Smooth muscle cell (in vitro differentiated cells): ENCODE data around the gene LETMD1. TPM values are rescaled to one million over a fixed set of nuclear protein-coding genes. Genes with fewer than 3 reads are reported as not detected.

Experiments used
- DNase-seq: peaks from one replicate; lab custom pipeline; 2025; ENCODE audit not compliant: unreplicated experiment; lab: John Stamatoyannopoulos, UW
- H2AFZ ChIP-seq: fragments of 200-600 bp; sonication (generic); 2 replicates; pipeline ENCODE4 v1.6.0; 2016; ENCODE audit warnings: antibody characterized with exemption, low read depth, mild to moderate bottlenecking
- H3F3A ChIP-seq: fragments of 200-600 bp; sonication (generic); 2 replicates; pipeline ENCODE4 v1.6.0; 2017; ENCODE audit warnings: antibody characterized with exemption, low read depth
- H3K27ac ChIP-seq: fragments of 200-600 bp; sonication (generic); 2 replicates; pipeline ENCODE4 v1.5.1; 2016; ENCODE audit warnings: low read depth, mild to moderate bottlenecking
- H3K27me3 ChIP-seq: fragments of 200-600 bp; sonication (generic); 2 replicates; pipeline ENCODE4 v1.6.1; 2016; ENCODE audit warnings: low read depth, mild to moderate bottlenecking
- H3K36me3 ChIP-seq: fragments of 200-600 bp; sonication (generic); 2 replicates; pipeline ENCODE4 v1.5.1; 2016; ENCODE audit warnings: low read depth
- H3K4me1 ChIP-seq: fragments of 200-600 bp; sonication (generic); 2 replicates; pipeline ENCODE4 v1.5.1; 2016; ENCODE audit warnings: low read depth
- H3K4me2 ChIP-seq: fragments of 200-600 bp; sonication (generic); 2 replicates; pipeline ENCODE4 v1.6.0; 2016; ENCODE audit warnings: mild to moderate bottlenecking
- H3K4me3 ChIP-seq: fragments of 200-600 bp; sonication (generic); 2 replicates; pipeline ENCODE4 v1.5.1; 2016; ENCODE audit warnings: mild to moderate bottlenecking
- H3K79me2 ChIP-seq: fragments of 200-600 bp; sonication (generic); 2 replicates; pipeline ENCODE4 v1.6.0; 2016; ENCODE audit warnings: low read depth, mild to moderate bottlenecking
- H3K9ac ChIP-seq: fragments of 200-600 bp; sonication (generic); 2 replicates; pipeline ENCODE4 v1.6.0; 2016; ENCODE audit warnings: low read depth
- H3K9me3 ChIP-seq: fragments of 200-600 bp; sonication (generic); replicated peaks from 2 replicates; pipeline ENCODE4 v1.5.1; 2016; ENCODE audit warnings: low read depth
- H4K20me1 ChIP-seq: fragments of 200-600 bp; sonication (generic); 2 replicates; pipeline ENCODE4 v1.6.0; 2016; ENCODE audit warnings: low read depth
- WGBS: methylation state at CpG from one replicate; pipeline ENCODE4 v1.1.7; 2016; ENCODE audit warnings: low lambda C conversion rate; 5-methylcytosine and 5-hydroxymethylcytosine counted together
- polyA plus RNA-seq: library from polyadenylated mRNA; unstranded; fragments of >200 nt; fragmentation: Nextera tagmentation; extraction: Ambion mirVana; gene quantifications from 2 replicates; pipeline ENCODE4 v1.2.1, GENCODE V29; 2016
- total RNA-seq: library from RNA; depleted of rRNA; stranded (reverse); fragments of >200 nt; gene quantifications from 2 replicates; pipeline ENCODE4 v1.2.3, GENCODE V29; 2014
- TF ChIP-seq, protein P1 (sequence below): fragments of 200-600 bp; sonication (generic); IDR thresholded peaks from 2 replicates; pipeline ENCODE4 v1.5.1; 2017; ENCODE audit warnings: borderline replicate concordance, mild to moderate bottlenecking, antibody characterized with exemption; ENCODE audit not compliant: insufficient read depth, poor library complexity, severe bottlenecking

Gene LETMD1
- total and polyA plus RNA-seq, 2 experiments from 2014 or later: 8.9 to 32.9 TPM

DNA sequence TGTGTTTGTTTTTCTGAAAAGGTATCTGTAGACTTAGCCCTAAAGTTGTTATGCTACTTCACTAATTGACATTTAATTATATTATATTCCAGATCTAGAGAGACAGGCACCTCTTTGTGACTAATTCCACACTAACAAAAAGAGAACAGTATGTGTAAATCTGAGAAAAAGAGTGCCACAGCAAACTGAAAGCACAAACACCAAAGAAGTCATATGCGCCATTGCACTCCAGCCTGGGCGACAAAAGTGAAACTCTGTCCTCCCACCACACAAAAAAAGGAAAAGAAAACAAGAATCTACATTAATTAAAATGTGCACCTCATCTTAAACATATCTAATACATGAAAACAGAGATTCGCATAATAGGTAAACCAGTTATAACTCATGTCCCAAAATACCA lies 39.7 kb downstream of the LETMD1 start:
- Histone ChIP-seq H3K9ac (no peak overlapping the region), H3K9me3 (no peaks in the 10 kb centered on the region), H3F3A (peaks cover 8% of the 10 kb centered on the region), H4K20me1 (no peaks in the 10 kb centered on the region), H3K4me2 (no peak overlapping the region), H2AFZ (no peak overlapping the region), H3K27me3 (no peaks in the 10 kb centered on the region), H3K4me1 (no peaks in the 10 kb centered on the region), H3K4me3 (no peak overlapping the region), H3K27ac (no peak overlapping the region), H3K79me2 (peaks cover under 1% of the 10 kb centered on the region), H3K36me3 (no peaks in the 10 kb centered on the region)
- 98% methylated on average over 3 of the region's 3 CpGs for WGBS
- DNase-seq: no peak
- TF ChIP-seq, protein P1, sequence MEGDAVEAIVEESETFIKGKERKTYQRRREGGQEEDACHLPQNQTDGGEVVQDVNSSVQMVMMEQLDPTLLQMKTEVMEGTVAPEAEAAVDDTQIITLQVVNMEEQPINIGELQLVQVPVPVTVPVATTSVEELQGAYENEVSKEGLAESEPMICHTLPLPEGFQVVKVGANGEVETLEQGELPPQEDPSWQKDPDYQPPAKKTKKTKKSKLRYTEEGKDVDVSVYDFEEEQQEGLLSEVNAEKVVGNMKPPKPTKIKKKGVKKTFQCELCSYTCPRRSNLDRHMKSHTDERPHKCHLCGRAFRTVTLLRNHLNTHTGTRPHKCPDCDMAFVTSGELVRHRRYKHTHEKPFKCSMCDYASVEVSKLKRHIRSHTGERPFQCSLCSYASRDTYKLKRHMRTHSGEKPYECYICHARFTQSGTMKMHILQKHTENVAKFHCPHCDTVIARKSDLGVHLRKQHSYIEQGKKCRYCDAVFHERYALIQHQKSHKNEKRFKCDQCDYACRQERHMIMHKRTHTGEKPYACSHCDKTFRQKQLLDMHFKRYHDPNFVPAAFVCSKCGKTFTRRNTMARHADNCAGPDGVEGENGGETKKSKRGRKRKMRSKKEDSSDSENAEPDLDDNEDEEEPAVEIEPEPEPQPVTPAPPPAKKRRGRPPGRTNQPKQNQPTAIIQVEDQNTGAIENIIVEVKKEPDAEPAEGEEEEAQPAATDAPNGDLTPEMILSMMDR: no peak

DNA sequence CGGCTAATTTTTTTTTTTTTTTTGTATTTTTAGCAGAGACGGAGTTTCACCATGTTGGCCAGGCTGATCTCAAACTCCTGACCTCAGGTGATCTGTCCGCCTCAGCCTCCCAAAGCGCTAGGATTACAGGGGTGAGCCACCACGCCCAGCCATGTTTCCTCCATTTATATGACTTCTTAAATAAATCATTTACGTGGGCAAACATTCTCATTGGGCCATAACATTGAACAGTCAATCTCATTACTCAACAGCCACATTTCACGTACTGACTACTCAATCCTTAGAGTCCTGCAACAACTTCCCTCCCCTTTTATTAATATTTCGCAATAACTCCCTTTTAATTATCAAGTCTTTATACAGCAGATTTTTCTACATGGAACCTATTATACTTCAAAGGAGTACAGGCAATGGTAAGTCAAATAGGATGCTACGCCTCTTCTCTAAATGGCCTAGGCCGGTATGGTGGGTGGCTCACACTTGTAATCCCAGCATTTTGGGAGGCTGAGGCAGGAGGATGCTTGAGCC lies 42.6 kb downstream of the LETMD1 start:
- Histone ChIP-seq H4K20me1 (no peaks in the 10 kb centered on the region), H3K27me3 (no peaks in the 10 kb centered on the region), H3K4me2 (no peak overlapping the region), H3K9ac (no peak overlapping the region), H3K9me3 (no peaks in the 10 kb centered on the region), H3K36me3 (no peaks in the 10 kb centered on the region), H2AFZ (no peak overlapping the region), H3K4me1 (no peaks in the 10 kb centered on the region), H3K79me2 (no peaks in the 10 kb centered on the region), H3K27ac (no peak overlapping the region), H3K4me3 (no peak overlapping the region), H3F3A (no peaks in the 10 kb centered on the region)
- WGBS: over 99% methylated on average over 10 of the region's 10 CpGs
- no peak for DNase-seq
- TF ChIP-seq, protein P1: no peak

DNA sequence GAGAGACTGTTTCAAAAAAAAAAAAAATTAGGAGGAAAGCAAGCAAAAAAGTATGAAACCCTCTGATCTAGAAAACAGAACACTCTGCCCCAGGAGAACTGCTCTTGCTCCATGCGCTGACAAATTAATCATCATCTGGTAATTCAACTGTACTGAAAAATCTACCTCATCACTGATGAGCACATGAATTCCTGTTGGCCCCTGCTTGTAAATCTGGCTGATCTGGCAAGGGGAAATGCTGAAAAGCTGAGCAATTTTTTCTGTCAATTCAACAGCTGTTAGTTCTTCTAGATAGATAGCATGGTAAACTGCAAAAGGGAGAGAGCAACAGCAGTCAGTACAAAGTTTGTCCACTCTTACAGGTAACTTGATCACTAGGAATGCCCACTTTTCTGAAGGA lies 50.5 kb downstream of the LETMD1 start:
- 63% methylated on average over 1 of the region's 1 CpG for WGBS
- H2AFZ ChIP-seq: no peak overlapping the region
- H3K4me3 ChIP-seq: no peak overlapping the region
- H3F3A ChIP-seq: no peaks in the 10 kb centered on the region
- H4K20me1 ChIP-seq: no peaks in the 10 kb centered on the region
- H3K27me3 ChIP-seq: no peaks in the 10 kb centered on the region
- no peaks in the 10 kb centered on the region for H3K9me3 ChIP-seq
- no peaks in the 10 kb centered on the region for H3K4me1 ChIP-seq
- no peak overlapping the region for H3K9ac ChIP-seq
- no peak for DNase-seq
- no peaks in the 10 kb centered on the region for H3K36me3 ChIP-seq
- H3K79me2 ChIP-seq: no peaks in the 10 kb centered on the region
- H3K4me2 ChIP-seq: no peak overlapping the region
- TF ChIP-seq, protein P1: no peak
- H3K27ac ChIP-seq: no peak overlapping the region

DNA sequence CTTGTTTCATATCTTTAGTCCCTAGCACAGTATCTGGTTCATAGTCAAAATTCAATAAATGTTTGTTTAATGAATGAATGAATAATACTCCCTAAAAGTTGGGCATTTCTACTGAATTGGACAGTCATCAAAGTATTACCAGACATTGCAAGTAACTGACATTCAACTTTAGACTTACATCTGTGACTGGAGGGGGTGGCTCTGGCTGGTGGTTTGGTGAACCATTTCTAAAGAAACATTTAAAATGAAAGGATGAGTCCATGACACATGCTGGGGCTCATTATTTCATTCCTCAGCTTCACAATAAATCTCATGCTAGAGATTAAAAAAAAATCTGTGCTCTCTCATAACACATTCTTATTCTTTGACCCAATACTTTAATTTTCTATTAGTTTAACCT lies 55.9 kb downstream of the LETMD1 start:
- no peak overlapping the region for H3K4me2 ChIP-seq
- H3F3A ChIP-seq: no peaks in the 10 kb centered on the region
- H3K79me2 ChIP-seq: no peaks in the 10 kb centered on the region
- no peaks in the 10 kb centered on the region for H3K9me3 ChIP-seq
- no peak overlapping the region for H2AFZ ChIP-seq
- no peak overlapping the region for H3K27ac ChIP-seq
- H3K27me3 ChIP-seq: no peaks in the 10 kb centered on the region
- H4K20me1 ChIP-seq: no peaks in the 10 kb centered on the region
- peaks cover 24% of the 10 kb centered on the region for H3K36me3 ChIP-seq
- no peak overlapping the region for H3K4me3 ChIP-seq
- no peak for DNase-seq
- no peak overlapping the region for H3K9ac ChIP-seq
- TF ChIP-seq, protein P1: no peak
- H3K4me1 ChIP-seq: no peaks in the 10 kb centered on the region
